ENCODE results near the gene PTBP1.

PTBP1 gene

DNA sequence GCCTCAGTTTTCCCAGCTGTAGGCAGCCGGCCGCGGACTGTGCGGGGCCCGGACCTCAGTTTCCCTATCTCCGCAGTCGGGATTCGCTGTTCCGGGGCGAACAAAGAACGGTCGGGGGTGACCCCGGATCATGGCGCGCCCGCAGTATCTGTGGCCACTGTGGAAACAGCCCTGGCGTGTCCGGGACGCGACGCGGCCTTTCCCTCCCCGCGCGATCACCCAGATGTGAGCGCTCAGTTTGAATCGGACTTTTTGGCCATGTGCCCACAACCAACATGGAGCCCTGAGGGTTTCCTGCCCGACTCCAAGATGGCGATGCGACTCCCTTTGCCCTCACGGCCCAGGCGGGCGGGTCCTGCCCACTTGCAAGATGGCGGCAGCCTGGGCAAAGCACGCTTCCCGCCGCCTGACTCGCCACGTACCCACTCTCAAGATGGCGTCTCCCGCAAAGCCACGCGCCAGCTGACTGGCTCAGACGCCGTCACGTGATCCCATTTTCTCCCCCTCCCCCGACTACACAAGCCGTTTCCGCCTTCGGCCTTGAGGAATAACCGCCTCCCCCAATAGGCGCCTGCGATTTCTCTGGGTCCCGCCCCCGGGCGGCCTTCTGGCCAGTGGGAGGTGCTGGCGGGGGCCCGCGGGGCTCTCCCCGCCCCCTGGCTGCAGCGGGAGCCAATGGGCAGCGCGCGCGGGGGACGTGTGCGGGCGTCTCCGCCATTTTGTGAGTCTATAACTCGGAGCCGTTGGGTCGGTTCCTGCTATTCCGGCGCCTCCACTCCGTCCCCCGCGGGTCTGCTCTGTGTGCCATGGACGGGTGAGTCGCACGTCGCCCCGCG is at the start of gene PTBP1:
PTBP1 (plus strand) TSS at position 761 of the 836 bp plus-strand sequence; CDS start at position 807, 46 bp downstream.
- peak; percentile 99 to 100 for DNase-seq

DNA sequence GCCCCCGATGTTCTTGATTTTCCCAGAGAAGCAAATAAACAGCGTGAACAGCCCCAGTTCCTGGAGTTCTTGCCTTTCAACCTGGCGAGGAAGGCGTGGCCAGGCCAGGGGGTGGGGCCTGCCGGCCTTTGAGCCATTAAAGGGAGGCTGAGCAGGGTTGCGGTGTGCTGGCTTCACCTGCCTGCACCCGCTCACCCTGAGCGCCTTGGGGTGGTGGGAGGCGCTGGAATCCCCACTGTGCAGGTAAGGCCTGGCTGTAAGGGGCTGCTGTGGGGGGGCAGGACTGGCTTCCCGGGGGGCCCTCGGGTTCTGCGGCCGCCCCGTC is 49.0 kb upstream of the PTBP1 start:
- no peak for DNase-seq

DNA sequence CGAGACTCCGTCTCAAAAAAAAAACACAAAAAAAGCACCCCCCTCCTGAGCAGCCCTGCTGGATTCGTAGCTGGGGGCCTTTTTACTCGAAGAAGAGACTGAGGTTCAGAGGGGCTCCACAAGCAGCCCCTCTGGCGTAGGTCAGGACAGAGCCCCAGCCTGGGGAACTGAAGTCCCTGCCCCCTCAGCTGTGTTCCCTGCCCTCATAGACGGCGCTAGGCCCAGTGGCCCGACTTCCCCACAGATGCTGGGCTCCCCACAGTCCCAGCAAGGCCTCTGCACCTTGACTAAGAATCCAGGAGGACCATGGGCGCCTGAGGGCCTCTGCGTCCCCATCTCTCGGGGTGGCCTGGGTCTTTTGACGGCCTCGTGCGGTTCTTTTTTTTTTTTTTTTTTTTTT is 47.4 kb upstream of the PTBP1 start:
- no peak for DNase-seq

DNA sequence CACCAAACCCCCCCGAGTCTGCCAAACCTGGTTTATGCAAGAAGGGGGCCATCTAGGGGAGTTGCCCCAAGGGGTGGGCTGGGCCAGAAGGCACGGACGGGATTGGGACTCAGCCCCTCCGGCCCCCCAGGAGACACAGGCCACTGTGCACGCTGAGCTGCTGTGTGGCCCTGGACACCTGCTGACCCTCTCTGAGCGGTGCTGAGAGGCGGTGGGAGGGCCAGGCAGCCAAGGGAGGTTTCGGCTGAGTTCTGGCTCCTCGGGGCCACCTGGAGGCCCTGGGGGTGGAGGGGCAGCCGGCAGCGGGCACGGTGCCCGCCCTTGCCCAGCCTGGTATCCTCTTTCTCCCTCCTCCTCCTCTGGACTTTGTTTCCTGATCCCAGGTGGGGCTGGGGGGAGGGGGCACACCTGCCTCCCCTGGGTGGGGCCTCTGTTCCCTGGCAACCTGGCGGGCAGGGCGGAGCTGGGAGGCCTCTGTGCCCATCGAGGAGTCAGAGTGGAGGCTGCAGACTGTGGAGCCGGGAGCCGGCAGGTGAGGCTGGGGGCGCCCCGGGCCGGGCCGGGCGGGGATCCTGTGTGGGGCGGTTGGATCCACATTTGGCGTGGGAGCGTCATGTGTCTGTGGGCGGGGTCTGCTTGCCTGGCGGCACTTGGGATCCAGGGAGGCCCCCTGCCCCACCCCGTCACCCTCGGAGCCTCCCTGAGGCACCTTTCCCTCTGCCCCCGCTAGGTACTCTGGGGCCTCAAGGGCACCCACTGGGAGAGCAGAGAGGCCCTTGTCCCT is 46.4 kb upstream of the PTBP1 start, which contains the start of gene MISP:
MISP (plus strand) TSS at position 473 of the 784 bp plus-strand sequence. CDS start 5,835 bp downstream, outside the sequence.
- no peak for DNase-seq

DNA sequence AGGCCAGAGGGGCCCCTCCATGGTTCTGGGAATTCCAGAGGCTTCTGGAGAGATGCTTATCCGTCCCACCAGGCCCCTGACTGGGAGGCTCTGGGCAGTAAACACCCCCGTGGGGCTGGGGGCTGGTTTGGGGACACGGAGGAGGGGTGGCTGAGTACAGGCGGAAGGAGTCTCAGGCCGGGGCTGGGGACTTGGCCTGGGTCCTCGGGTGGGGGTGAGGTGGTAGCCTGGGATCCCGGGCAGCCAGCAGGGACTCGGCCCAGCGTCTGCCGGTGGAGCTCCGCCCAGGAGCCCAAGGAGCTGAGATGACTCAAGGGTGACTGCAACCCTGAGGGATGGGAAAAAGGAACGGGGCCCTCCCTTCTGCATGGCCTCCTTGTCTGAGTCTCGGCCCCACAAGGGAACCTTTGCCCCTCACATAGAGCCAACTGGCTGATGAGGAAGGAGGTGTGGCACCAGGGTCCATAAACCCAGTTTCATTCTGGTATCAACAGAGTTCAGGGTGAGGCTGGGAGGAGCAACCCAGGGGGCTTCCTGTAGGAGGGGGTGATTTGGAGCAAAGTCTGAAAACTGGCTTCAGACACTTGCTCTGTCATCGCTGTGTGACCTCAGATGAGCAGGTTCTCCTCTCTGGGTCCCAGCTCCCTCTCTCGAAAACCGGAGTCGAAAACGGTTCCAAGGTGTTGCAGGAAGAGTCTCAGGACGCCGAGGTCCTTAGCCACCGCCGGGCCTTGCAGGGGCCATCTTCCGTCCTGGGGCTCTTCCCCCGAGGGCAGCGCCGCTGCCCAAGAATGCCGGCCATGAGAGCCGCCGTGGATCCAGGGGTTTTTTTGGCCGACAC is 45.5 kb upstream of the PTBP1 start:
- no peak for DNase-seq

DNA sequence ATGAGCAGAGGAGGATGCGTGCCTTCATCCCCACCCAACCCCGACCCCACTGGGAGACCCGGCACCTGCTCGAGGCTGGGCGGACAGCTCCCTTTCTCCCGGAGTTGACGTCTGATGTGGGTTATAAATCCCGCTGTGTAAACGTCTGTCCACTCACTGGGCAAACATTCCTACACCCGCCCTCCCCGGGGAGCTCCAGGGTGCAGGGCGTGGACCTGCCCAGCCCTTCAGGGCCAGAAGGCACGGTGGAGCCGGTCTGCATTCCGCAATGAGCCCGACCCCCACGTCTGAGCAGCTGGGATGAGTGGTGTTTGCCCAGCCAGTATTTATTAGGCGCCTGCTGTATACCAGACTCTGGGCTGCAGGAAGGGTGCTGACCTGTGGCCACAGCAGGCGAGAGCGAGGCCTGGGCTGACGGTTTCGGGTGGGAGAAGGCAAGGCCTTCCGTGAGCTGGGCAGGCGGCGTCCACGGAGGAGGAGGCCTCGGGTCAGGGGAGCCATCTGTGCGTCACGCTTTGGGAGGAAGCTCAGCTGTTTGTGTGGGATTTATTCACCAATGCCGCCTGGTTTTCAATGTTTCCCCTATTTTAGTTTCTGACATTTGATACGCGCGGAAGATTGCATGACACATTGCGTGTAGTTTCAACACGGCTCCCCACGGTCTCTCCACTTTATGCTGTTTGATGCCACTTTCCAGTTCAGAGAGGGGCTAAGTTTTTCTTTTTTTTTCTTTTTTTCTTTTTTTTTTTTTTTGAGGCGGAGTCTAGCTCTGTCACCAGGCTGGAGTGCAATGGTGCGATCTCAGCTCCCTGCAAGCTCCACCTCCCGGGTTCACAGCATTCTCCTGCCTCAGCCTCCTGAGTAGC is 44.4 kb upstream of the PTBP1 start:
- DNase-seq = no peak

DNA sequence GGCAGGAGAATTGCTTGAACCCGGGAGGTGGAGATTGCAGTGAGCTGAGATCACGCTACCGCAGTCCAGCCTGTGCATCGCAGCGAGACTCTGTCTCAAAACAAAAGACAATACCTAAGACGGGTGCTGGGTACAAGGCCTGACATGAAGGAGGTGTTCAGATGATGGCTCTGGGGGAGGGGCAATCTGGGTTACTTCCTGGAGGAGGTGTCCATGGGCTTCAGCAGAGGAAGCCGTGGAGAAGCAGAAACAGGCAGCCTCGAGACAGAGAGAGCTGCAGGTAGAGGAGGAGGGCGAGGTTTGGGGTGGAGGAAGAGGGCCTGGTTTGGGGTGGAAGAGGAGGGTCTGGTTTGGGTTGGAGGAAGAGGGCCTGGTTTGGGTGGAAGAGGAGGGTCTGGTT is 42.7 kb upstream of the PTBP1 start:
- no peak for DNase-seq

DNA sequence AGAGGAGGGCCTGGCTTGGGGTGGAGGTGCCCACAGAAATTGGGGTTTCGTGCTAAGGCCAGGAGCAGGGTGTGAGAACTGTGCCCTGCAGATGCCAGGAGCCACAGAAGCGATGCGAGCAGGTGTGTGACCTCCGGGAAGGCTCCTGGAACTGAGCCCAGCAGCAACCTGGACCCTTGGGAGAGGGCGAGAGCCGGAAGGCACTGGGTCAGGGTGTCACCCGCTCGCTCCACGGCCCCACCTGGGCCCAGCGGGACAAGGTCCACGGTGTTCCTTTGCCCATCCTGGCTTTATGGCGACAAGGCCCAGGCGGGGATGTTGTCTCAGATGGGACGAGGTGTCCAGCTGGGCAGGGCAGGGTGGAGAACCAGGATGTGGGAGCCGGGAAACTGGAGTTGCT is 42.2 kb upstream of the PTBP1 start:
- DNase-seq = no peak

DNA sequence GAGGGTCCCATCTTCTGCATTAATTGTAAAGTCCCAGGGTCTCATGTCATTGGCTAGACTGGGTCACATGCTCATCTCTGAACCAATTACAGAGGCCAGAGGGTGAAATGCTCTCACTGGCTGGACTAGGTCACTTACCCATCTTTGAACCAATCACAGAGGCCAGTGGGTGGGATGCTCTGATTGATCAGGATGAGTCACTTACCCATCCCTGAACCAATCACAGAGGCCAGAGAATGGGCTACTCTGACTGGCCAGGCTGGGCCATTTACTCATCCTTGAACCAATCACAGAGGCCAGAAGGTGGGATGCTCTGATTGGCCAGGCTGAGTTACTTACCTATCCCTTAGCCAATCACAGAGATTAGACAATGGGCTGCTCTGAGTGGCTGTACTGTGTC is 41.0 kb upstream of the PTBP1 start:
- DNase-seq = no peak

DNA sequence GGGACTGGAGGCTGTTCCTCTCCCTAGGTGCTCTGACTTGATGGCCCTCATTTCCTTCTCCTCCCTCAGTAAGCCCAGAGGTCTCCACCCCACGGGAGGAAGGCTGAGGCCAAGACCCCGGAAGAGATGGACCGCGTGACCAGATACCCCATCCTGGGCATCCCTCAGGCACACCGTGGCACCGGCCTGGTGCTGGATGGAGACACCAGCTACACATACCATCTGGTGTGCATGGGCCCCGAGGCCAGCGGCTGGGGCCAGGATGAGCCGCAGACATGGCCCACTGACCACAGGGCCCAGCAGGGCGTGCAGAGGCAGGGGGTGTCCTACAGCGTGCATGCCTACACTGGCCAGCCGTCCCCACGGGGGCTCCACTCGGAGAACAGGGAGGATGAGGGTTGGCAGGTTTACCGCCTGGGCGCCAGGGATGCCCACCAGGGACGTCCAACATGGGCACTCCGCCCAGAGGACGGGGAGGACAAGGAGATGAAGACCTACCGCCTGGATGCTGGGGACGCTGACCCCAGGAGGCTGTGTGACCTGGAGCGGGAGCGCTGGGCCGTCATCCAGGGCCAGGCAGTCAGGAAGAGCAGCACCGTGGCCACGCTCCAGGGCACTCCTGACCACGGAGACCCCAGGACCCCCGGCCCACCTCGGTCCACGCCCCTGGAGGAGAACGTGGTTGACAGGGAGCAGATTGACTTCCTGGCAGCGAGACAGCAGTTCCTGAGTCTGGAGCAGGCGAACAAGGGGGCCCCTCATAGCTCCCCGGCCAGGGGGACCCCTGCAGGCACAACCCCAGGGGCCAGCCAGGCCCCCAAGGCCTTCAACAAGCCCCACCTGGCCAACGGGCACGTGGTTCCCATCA is 40.2 kb upstream of the PTBP1 start:
- DNase-seq = no peak

DNA sequence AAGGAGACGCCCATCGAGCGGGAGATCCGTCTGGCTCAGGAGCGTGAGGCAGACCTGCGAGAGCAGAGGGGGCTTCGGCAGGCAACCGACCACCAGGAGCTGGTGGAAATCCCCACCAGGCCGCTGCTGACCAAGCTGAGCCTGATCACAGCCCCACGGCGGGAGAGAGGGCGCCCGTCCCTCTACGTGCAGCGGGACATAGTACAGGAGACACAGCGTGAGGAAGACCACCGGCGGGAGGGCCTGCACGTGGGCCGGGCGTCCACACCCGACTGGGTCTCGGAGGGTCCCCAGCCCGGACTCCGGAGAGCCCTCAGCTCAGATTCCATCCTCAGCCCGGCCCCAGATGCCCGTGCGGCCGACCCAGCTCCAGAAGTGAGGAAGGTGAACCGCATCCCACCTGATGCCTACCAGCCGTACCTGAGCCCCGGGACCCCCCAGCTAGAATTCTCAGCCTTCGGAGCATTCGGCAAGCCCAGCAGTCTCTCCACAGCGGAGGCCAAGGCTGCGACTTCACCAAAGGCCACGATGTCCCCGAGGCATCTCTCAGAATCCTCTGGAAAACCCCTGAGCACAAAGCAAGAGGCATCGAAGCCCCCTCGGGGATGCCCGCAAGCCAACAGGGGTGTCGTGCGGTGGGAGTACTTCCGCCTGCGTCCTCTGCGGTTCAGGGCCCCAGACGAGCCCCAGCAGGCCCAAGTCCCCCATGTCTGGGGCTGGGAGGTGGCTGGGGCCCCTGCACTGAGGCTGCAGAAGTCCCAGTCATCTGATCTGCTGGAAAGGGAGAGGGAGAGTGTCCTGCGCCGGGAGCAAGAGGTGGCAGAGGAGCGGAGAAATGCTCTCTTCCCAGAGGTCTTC is 39.2 kb upstream of the PTBP1 start:
- no peak for DNase-seq

DNA sequence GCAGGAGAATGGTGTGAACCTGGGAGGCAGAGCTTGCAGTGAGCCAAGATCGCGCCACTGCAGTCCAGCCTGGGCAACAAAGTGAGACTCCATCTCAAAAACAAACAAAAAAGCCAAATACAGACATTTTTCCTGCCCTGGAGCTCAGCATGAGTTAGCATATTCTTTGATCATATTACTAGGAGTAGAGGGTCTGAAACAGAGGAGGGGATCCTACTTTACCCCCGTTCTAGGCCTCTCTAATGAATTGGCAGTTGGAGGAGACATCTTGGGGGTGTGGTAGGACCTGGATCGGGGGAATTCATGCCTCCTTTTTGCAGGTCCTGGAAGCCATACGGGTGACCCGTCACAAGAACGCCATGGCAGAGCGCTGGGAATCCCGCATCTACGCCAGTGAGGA is 34.1 kb upstream of the PTBP1 start:
- DNase-seq = no peak

DNA sequence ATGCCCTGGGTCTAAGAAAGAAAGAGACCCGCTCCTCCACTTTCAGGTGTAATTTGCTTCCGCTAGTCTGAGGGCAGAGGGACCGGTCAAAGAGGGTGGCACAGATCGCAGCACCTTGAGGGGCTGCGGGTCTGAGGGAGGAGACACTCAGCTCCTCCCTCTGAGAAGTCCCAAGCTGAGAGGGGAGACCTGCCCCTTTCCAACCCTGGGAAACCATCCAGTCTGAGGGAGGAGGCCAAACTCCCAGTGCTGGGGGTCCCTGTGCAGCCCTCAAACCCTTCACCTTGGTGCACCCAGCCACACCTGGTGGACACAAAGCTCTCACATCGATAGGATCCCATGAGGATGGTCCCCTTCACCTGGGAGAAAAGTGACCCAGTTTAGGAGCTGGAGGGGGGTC is 33.4 kb upstream of the PTBP1 start:
- no peak for DNase-seq

DNA sequence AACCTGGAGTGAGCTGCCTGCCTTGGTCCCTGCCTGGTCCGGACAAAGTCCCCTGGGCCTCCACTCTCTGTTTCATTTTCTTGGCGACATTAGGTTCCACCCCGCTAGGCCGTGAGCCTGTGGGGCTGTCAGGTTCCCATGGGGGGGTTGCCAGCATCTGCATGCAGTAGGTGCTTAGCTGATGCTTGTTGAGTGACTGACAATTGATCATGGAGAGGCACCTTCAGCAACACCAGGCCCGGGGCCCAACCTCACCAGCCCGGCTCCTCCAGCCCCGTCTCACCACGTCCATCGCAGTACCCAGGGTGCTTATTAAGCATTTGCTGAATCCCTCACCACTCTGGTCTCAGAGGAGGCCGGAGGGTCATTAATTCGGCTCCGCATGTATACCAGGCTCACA is 33.0 kb upstream of the PTBP1 start:
- no peak for DNase-seq

DNA sequence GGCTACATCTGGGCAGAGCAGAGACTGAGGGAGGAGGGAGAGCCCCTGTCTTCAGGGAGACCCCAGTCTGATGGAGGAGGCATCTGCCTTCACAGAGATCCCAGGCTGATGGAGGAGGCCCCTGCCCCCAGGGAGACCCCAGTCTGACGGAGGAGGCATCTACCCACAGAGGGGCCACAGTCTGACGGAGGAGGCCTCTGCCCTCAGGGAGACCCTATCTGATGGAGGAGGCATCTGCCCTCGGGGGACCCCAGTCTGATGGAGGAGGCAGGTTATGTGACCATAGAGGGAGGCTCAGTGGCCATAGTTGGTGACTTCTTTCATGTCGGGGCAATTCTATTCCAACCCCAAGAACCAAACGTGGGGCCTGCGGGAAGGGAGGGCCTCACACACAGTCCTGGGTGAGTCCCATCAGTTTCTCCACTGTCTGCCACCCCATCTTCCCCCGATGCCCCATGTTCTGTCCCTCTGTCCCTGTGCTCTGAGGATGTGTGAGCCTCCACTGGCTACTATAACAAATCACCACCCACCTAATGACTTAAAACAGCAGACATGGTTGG is 32.0 kb upstream of the PTBP1 start:
- no peak for DNase-seq

DNA sequence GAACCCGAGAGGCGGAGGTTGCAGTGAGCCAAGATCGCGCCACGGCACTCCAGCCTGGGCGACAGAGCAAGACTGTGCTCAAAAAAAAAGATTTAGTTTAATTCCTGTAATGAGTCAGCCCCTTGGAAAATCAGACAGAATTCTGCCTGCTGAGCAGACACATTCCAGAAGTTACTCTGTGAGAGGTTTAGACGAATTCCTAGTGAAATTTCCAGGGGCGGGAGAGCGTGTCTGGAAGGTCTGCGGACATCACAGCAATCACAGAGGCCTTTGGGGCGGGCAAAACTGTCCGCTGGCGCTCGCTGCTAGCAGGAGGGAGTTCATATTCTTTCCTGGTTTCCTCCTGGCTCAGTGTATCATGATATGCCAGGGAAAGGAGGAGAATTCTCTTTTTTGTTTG is 28.8 kb upstream of the PTBP1 start:
- no peak for DNase-seq

DNA sequence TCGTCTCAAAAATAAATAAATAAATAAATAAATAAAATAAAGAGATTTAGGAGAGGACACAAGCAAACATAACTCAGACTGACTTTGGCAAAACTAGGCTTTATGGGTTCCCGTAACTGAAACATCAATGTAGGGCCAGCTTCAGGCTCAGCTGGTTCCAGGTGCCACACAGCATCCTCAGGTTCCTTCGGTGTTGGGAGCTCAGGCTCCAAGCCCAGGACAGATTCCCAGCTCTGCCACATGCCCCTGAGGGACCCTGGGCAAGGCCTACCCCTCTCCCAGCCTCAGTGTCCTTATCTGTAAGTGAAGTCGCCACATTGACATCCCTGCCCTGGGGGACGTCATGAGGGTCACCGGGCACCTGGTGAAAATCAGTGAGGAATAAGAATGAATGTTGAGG is 27.6 kb upstream of the PTBP1 start:
- no peak for DNase-seq

DNA sequence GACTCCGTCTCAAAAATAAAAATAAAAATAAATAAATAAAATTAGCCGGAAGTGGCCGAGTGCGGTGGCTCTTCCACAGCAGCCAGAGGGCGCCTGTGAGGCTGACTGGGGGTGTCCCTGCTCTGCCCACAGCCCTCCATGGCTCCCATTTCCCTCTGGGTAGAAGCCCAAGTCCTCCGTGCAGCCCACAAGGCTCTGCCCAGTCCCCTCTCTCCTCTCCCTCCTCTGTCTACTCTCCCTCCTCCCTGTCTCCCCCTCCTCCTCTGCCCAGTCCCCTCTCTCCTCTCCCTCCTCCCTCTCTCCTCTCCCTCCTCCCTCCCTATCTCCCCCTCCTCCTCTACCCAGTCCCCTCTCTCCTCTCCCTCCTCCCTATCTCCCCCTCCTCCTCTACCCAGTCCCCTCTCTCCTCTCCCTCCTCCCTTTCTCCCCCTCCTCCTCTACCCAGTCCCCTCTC is 25.9 kb upstream of the PTBP1 start:
- DNase-seq = peak in 1 of 2 experiments; percentile 10

DNA sequence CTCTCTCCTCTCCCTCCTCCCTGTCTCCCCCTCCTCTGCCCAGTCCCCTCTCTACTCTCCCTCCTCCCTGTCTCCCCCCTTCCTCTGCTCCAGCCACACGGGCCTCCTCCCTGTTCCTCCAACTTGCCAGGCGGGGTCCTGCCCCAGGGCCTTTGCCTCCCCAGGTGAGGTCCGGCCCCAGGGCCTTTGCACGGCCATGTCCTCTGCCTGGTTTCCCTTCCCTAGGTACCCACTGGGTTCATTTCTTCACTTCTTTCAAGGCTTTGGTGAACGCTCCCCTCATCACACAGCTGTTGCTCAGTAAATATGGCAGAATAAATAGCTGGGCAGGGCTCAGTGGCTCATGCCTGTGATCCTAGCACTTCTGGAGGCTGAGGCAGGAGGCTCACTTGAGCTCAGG is 25.2 kb upstream of the PTBP1 start:
- no peak for DNase-seq

Measured in activated CD4-positive, alpha-beta T cell treated with anti-CD3 and anti-CD28 coated beads, Interleukin-2, amount 50 U/mL, for 4 hours (primary cell).